Liver (tissue), 9 donors: ENCODE data around the gene ALG9. TPM values are rescaled to one million over a fixed set of nuclear protein-coding genes. Genes with fewer than 3 reads are reported as not detected.

Experiments used
- DNase-seq: peaks from one replicate; pipeline ENCODE4 v3.0.0-alpha.2; 2017; ENCODE audit warnings: low spot score
- H3K27ac ChIP-seq, 2 donors: one replicate each; pipeline ENCODE4 v1.7.0; 2013; ENCODE audit warnings: inconsistent platforms in 2 of 2, low read length in 2 of 2, control low read depth in 1 of 2, low read depth in 1 of 2, mild to moderate bottlenecking in 1 of 2
- H3K27me3 ChIP-seq, 4 donors: one replicate each; pipeline versions ENCODE4 v1.6.1 to v1.7.0; 2013; ENCODE audit warnings: low read length in 3 of 4, inconsistent platforms in 1 of 4, mild to moderate bottlenecking in 1 of 4, moderate library complexity in 1 of 4; ENCODE audit not compliant: control insufficient read depth in 4 of 4, insufficient read depth in 4 of 4
- H3K36me3 ChIP-seq, 4 donors: one replicate each; pipeline versions ENCODE4 v1.6.1 to v1.7.0; 2013; ENCODE audit warnings: low read length in 3 of 4, mild to moderate bottlenecking in 3 of 4, low read depth in 1 of 4, moderate library complexity in 1 of 4; ENCODE audit not compliant: control insufficient read depth in 4 of 4, insufficient read depth in 3 of 4
- H3K4me1 ChIP-seq, 4 donors: one replicate each; pipeline versions ENCODE4 v1.6.1 to v1.7.0; 2013; ENCODE audit warnings: low read length in 3 of 4, mild to moderate bottlenecking in 3 of 4, moderate library complexity in 1 of 4; ENCODE audit not compliant: control insufficient read depth in 4 of 4, insufficient read depth in 4 of 4
- H3K4me3 ChIP-seq, 3 donors: one replicate each; pipeline versions ENCODE4 v1.6.1 to v1.7.0; 2013; ENCODE audit warnings: low read length in 3 of 3, control low read depth in 1 of 3, low read depth in 1 of 3, mild to moderate bottlenecking in 1 of 3
- H3K9ac ChIP-seq, 2 donors: one replicate each; pipeline ENCODE4 v1.7.0; 2013; ENCODE audit warnings: low read length in 2 of 2, mild to moderate bottlenecking in 2 of 2, moderate library complexity in 2 of 2, control low read depth in 1 of 2, low read depth in 1 of 2
- H3K9me3 ChIP-seq, 4 donors: one replicate each; pipeline versions ENCODE4 v1.6.1 to v1.7.0; 2013; ENCODE audit warnings: low read length in 3 of 4; ENCODE audit not compliant: control insufficient read depth in 4 of 4
- ATF3 ChIP-seq: IDR thresholded peaks from 2 replicates; pipeline ENCODE4 v1.6.1; 2016; ENCODE audit warnings: antibody characterized with exemption
- CTCF ChIP-seq: fragments of 150-350 bp; IDR thresholded peaks from 2 replicates; pipeline ENCODE4 v1.5.1; 2017; ENCODE audit warnings: improper control_type of control experiment, low read depth, low read length; ENCODE audit not compliant: missing input control
- EGR1 ChIP-seq, 2 donors: IDR thresholded peaks; 2 replicates each; pipeline ENCODE4 v1.6.1; 2016 to 2018; ENCODE audit warnings: antibody characterized with exemption in 2 of 2, low read depth in 2 of 2
- FOXA1 ChIP-seq: IDR thresholded peaks from 2 replicates; pipeline ENCODE4 v1.6.1; 2016; ENCODE audit warnings: antibody characterized with exemption
- FOXA2 ChIP-seq: IDR thresholded peaks from 2 replicates; pipeline ENCODE4 v1.6.1; 2016; ENCODE audit warnings: antibody characterized with exemption
- GABPA ChIP-seq, 2 donors: IDR thresholded peaks in 1 of 2; conservative IDR thresholded peaks in 1 of 2; 2 replicates each; pipeline ENCODE4 v1.6.1; 2016; ENCODE audit warnings: antibody characterized with exemption in 2 of 2, mild to moderate bottlenecking in 1 of 2, moderate library complexity in 1 of 2
- HNF4A ChIP-seq, 2 donors: conservative IDR thresholded peaks; 2 replicates each; pipeline ENCODE4 v1.6.1; 2016; ENCODE audit warnings: antibody characterized with exemption in 2 of 2, mild to moderate bottlenecking in 2 of 2
- HNF4G ChIP-seq: IDR thresholded peaks from 2 replicates; pipeline ENCODE4 v1.6.1; 2016; ENCODE audit warnings: antibody characterized with exemption
- JUND ChIP-seq, 2 donors: IDR thresholded peaks; 2 replicates each; pipeline ENCODE4 v1.6.1; 2016; ENCODE audit warnings: antibody characterized with exemption in 2 of 2
- MAX ChIP-seq: IDR thresholded peaks from 2 replicates; pipeline ENCODE4 v1.6.1; 2016; ENCODE audit warnings: antibody characterized with exemption
- NR2F2 ChIP-seq: IDR thresholded peaks from 2 replicates; pipeline ENCODE4 v1.6.1; 2016; ENCODE audit warnings: antibody characterized with exemption
- RAD21 ChIP-seq, 2 donors: IDR thresholded peaks; 2 replicates each; pipeline ENCODE4 v1.6.1; 2016; ENCODE audit warnings: antibody characterized with exemption in 2 of 2, mild to moderate bottlenecking in 2 of 2
- REST ChIP-seq: IDR thresholded peaks from 2 replicates; pipeline ENCODE4 v1.6.1; 2016; ENCODE audit warnings: antibody characterized with exemption, mild to moderate bottlenecking
- RXRA ChIP-seq, 2 donors: IDR thresholded peaks; 2 replicates each; pipeline ENCODE4 v1.6.1; 2017 to 2018; ENCODE audit warnings: antibody characterized with exemption in 2 of 2, mild to moderate bottlenecking in 1 of 2
- SP1 ChIP-seq: IDR thresholded peaks from 2 replicates; pipeline ENCODE4 v1.6.1; 2018; ENCODE audit warnings: antibody characterized with exemption, mild to moderate bottlenecking
- TAF1 ChIP-seq: conservative IDR thresholded peaks from 2 replicates; pipeline ENCODE4 v1.6.1; 2016; ENCODE audit warnings: antibody characterized with exemption, mild to moderate bottlenecking
- YY1 ChIP-seq: IDR thresholded peaks from 2 replicates; pipeline ENCODE4 v1.6.1; 2016; ENCODE audit warnings: antibody characterized with exemption, mild to moderate bottlenecking
- WGBS: extraction: QIAGEN DNeasy Blood & Tissue Kit; methylation state at CpG from one replicate; pipeline ENCODE4 v1.1.7; 2013; 5-methylcytosine and 5-hydroxymethylcytosine counted together
- polyA plus RNA-seq, 2 donors: library from polyadenylated mRNA; stranded (reverse) in 1 of 2; unstranded in 1 of 2; fragments of 200-250 nt in 1 of 2; fragments of >200 nt in 1 of 2; fragmentation: Nextera tagmentation in 1 of 2; extraction: Ambion mirVana in 1 of 2; gene quantifications; one replicate each; pipeline versions ENCODE4 v1.2.1 to v1.2.3, GENCODE V29; 2013 to 2015
- total RNA-seq, 2 donors: library from RNA; depleted of rRNA; stranded (reverse); fragments of >200 nt; gene quantifications; one replicate each; pipeline ENCODE4 v1.2.3, GENCODE V29; 2014
- donor health status: healthy.
- donor health status: healthy.
- donor health status: healthy.
- donor health status: healthy.
- donor health status: healthy.

ALG9 gene
- total and polyA plus RNA-seq, 4 donors: 13.7 to 36.3 (median 20.2) TPM

- WGBS: 93% methylated on average over 5 of the region's 5 CpGs
- Histone ChIP-seq H3K27ac (no peak overlapping the region), H3K4me1 (peaks cover 5 to 65% (median 55%) of the 10 kb centered on the region in 4 donors), H3K36me3 (no peaks in the 10 kb centered on the region), H3K4me3 (no peak overlapping the region), H3K9ac (no peak overlapping the region), H3K27me3 (no peaks in the 10 kb centered on the region), H3K9me3 (no peaks in the 10 kb centered on the region)
- TF ChIP-seq FOXA1: no peak
- no peak for TF ChIP-seq ATF3
- TF ChIP-seq HNF4A (conservative IDR thresholded peaks at IDR 0.05): no peak
- no peak for TF ChIP-seq GABPA (IDR thresholded peaks at IDR 0.05 in 1 of 2, conservative IDR thresholded peaks at IDR 0.05 in 1 of 2)
- no peak for TF ChIP-seq RXRA (IDR thresholded peaks at IDR 0.05)
- no peak for TF ChIP-seq EGR1 (IDR thresholded peaks at IDR 0.05; ENCODE audit: low read depth in 2 of 2)
- TF ChIP-seq FOXA2: no peak
- DNase-seq: no peak
Measured at GRCh38 chr11:111837366-111837891, 34.0 kb downstream of the ALG9 start.

DNA sequence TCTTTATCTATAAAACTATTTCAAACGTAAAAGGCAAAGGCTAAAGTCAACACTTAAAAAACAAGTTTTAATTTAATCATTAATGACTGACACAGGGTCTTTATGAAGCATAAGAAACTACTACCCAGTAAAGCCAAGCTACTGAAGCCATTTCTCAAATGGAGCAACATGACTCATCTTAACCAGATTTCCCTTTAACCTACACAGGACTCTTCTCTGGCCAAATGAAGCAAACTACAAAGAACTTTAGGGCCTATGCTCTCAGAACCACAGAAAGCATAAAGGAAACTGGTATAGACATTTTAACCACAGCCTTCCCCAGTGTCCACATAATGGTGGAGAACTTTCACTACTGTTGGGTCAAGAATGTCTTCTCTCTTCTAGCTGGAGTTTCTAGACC, 34.7 kb downstream of the ALG9 start:
- Histone ChIP-seq H3K27ac (peak overlapping the region; percentile 11 to 51), H3K9ac (no peak overlapping the region), H3K4me1 (peaks cover 5 to 65% (median 55%) of the 10 kb centered on the region in 4 donors), H3K27me3 (no peaks in the 10 kb centered on the region), H3K36me3 (no peaks in the 10 kb centered on the region), H3K9me3 (no peaks in the 10 kb centered on the region), H3K4me3 (no peak overlapping the region)
- 40% methylated on average over 1 of the region's 1 CpG for WGBS
- DNase-seq: no peak
- TF ChIP-seq JUND (IDR thresholded peaks at IDR 0.05): peak in 1 of 2 donors; percentile 19
- TF ChIP-seq REST: no peak

DNA sequence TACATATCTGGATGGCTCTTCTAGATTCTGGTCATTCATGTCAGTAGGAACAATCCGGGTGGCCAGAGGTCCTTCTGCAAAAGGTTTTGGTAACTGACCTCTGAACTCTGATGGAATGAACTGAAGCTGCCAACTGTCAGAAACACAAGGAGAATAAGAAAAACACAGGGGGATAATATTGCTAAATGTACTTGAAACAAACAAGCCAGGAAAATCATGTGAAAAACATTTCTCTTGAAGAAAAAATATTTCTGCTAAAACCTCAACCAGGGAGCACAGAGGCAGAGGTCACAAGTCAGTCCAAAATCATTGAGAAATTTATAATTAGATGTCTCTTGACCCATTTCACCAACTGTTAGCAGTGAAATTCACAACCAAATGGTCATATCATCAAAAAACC, 35.2 kb downstream of the ALG9 start:
- Histone ChIP-seq H3K36me3 (no peaks in the 10 kb centered on the region), H3K27ac (peak overlapping the region; percentile 9 to 44), H3K9ac (peak overlapping the region in 1 of 2 donors; percentile 10), H3K27me3 (no peaks in the 10 kb centered on the region), H3K9me3 (no peaks in the 10 kb centered on the region), H3K4me3 (no peak overlapping the region), H3K4me1 (peaks cover 5 to 62% (median 53%) of the 10 kb centered on the region in 4 donors)
- no peak for DNase-seq
- 33% methylated on average over 1 of the region's 1 CpG for WGBS
- no peak for TF ChIP-seq JUND (IDR thresholded peaks at IDR 0.05)
- peak; percentile 29 to 40 for TF ChIP-seq HNF4A (conservative IDR thresholded peaks at IDR 0.05)
- no peak for TF ChIP-seq TAF1
- TF ChIP-seq MAX: no peak
- no peak for TF ChIP-seq EGR1 (IDR thresholded peaks at IDR 0.05; ENCODE audit: low read depth in 2 of 2)
- peak; percentile 36 for TF ChIP-seq NR2F2
- no peak for TF ChIP-seq SP1
- no peak for TF ChIP-seq GABPA (IDR thresholded peaks at IDR 0.05 in 1 of 2, conservative IDR thresholded peaks at IDR 0.05 in 1 of 2)
- TF ChIP-seq YY1: peak; percentile 34
- no peak for TF ChIP-seq FOXA1
- no peak for TF ChIP-seq REST
- TF ChIP-seq FOXA2: no peak
- TF ChIP-seq CTCF: no peak
- TF ChIP-seq HNF4G: no peak
- peak in 1 of 2 donors; percentile 28 for TF ChIP-seq RAD21 (IDR thresholded peaks at IDR 0.05)
- peak; percentile 43 to 47 for TF ChIP-seq RXRA (IDR thresholded peaks at IDR 0.05)
- no peak for TF ChIP-seq ATF3
